Gastrocnemius medialis (tissue), 4 donors: Measurements from ENCODE around the gene CBX6.

Experiments
- POLR2A ChIP-seq, 2 donors: fragments of 450-650 bp; IDR thresholded peaks; one replicate each; pipeline ENCODE4 v1.6.1; 2017; ENCODE audit warnings: antibody characterized with exemption in 2 of 2, mild to moderate bottlenecking in 2 of 2, moderate library complexity in 2 of 2
- TF ChIP-seq, protein P1 (sequence below), 5 experiments: fragments of 450-650 bp in 3 of 5; fragments of 200-600 bp in 2 of 5; sonication (generic) in 2 of 5; IDR thresholded peaks in 4 of 5; conservative IDR thresholded peaks in 1 of 5; 1 replicate in 4 of 5; 2 replicates in 1 of 5; pipeline ENCODE4 v1.5.1; 2016 to 2019; ENCODE audit warnings: antibody characterized with exemption in 5 of 5, mild to moderate bottlenecking in 3 of 5, moderate library complexity in 3 of 5

DNA sequence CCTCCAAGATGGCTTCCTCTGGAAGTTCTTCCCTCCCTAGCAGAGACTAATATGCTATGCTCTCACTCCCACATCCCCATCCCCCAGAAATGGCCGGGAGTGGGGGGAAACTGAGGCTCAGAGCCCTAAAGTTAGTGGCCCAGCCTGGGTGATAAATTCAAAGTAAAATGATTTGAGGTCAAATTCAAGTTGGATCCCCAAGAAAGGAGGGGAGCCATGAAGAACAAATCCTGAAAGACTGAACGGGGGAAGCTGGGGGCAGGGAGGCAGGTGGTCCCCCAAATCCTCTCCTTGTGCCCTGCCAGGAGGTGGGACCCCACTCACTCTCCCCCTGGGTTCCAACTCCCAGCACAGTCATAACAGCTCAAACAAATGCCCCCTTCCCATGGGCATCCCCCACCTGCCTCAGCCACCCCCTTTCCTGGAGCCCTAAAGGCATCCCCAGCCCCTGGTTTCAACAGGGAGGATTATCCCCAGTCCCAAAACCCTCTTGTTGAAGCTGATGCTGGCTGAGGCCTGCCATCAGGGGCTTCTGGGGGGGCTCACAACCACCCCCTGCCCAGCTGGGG, 1.1 kb downstream of the CBX6 start:
- TF ChIP-seq, protein P1, sequence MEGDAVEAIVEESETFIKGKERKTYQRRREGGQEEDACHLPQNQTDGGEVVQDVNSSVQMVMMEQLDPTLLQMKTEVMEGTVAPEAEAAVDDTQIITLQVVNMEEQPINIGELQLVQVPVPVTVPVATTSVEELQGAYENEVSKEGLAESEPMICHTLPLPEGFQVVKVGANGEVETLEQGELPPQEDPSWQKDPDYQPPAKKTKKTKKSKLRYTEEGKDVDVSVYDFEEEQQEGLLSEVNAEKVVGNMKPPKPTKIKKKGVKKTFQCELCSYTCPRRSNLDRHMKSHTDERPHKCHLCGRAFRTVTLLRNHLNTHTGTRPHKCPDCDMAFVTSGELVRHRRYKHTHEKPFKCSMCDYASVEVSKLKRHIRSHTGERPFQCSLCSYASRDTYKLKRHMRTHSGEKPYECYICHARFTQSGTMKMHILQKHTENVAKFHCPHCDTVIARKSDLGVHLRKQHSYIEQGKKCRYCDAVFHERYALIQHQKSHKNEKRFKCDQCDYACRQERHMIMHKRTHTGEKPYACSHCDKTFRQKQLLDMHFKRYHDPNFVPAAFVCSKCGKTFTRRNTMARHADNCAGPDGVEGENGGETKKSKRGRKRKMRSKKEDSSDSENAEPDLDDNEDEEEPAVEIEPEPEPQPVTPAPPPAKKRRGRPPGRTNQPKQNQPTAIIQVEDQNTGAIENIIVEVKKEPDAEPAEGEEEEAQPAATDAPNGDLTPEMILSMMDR (IDR thresholded peaks at IDR 0.05 in 4 of 5, conservative IDR thresholded peaks at IDR 0.05 in 1 of 5), result no peak
- TF ChIP-seq POLR2A (IDR thresholded peaks at IDR 0.05), result no peak
